Measurements from ENCODE around the gene STAC2. TPM values are rescaled to one million over a fixed set of nuclear protein-coding genes. Genes with fewer than 3 reads are reported as not detected.
"Not testable (repeated sequence)": the region's sequence is repeated elsewhere in the genome, so short reads cannot be mapped to it uniquely, and the experiment has no call there.

STAC2 gene
- total RNA-seq, 1 donor from 2014 or later, result 1.5 TPM

DNA sequence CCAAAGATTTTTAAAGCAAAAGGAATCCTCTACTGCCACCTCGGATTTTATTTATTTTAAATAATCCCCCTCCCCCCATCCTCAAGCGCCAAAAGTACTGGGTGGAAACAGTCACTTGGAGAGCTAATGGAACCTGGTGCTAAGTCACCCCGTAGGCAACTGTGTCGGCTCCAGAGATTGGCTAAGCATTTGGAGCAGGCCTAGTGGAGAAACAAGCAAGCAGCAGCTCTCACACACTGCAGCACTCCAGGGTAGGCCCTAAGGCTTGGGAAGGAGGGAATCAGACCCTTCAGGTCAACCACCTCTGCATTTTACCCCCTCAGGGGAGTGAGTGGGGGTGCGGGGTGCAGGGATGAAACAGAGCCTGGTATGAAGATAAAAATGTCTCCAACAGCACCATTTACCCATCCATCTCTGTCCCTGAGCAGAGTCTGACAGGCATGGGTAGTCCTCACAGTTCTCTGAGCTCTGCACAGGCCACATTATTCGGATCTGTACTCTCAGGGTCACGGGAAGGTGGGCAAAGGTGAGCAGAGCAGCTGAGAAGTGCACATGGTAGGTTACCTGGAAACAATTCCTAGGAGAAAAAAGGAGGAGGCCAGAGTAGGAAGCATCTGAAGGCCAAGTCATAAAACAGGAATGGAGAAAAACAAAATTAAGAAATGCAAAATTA is 27.2 kb upstream of the STAC2 start:
- Mint-ChIP-seq H3K27me3 (no peaks in the 10 kb centered on the region), H3K27ac (no peak overlapping the region), H3K4me1 (ENCODE audit: unreplicated experiment) (no peaks in the 10 kb centered on the region), H3K36me3 (peaks cover 11% of the 10 kb centered on the region), H3K9me3 (no peaks in the 10 kb centered on the region), H3K4me3 (no peak overlapping the region)
- DNase-seq (ENCODE audit: extremely low spot score, unreplicated experiment), result no peak
- TF ChIP-seq, protein P1, sequence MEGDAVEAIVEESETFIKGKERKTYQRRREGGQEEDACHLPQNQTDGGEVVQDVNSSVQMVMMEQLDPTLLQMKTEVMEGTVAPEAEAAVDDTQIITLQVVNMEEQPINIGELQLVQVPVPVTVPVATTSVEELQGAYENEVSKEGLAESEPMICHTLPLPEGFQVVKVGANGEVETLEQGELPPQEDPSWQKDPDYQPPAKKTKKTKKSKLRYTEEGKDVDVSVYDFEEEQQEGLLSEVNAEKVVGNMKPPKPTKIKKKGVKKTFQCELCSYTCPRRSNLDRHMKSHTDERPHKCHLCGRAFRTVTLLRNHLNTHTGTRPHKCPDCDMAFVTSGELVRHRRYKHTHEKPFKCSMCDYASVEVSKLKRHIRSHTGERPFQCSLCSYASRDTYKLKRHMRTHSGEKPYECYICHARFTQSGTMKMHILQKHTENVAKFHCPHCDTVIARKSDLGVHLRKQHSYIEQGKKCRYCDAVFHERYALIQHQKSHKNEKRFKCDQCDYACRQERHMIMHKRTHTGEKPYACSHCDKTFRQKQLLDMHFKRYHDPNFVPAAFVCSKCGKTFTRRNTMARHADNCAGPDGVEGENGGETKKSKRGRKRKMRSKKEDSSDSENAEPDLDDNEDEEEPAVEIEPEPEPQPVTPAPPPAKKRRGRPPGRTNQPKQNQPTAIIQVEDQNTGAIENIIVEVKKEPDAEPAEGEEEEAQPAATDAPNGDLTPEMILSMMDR (conservative IDR thresholded peaks at IDR 0.05), result no peak

GRCh38 chr17:39251997-39252396 is 26.3 kb upstream of the STAC2 start:
- peaks cover 11% of the 10 kb centered on the region for H3K36me3 Mint-ChIP-seq
- H3K4me3 Mint-ChIP-seq, result no peak overlapping the region
- TF ChIP-seq, protein P1 (conservative IDR thresholded peaks at IDR 0.05), result no peak
- H3K9me3 Mint-ChIP-seq, result no peaks in the 10 kb centered on the region
- no peak for DNase-seq (ENCODE audit: extremely low spot score, unreplicated experiment)
- no peak overlapping the region for H3K27ac Mint-ChIP-seq
- no peaks in the 10 kb centered on the region for H3K4me1 Mint-ChIP-seq (ENCODE audit: unreplicated experiment)
- no peaks in the 10 kb centered on the region for H3K27me3 Mint-ChIP-seq

GRCh38 chr17:39250076-39250475 is 24.3 kb upstream of the STAC2 start:
- H3K36me3 Mint-ChIP-seq, result peaks cover 11% of the 10 kb centered on the region
- not testable (repeated sequence) for DNase-seq (ENCODE audit: extremely low spot score, unreplicated experiment); H3K4me1 Mint-ChIP-seq (ENCODE audit: unreplicated experiment); H3K4me3 Mint-ChIP-seq; H3K9me3 Mint-ChIP-seq; H3K27me3 Mint-ChIP-seq; H3K27ac Mint-ChIP-seq

GRCh38 chr17:39246274-39246673 is 20.5 kb upstream of the STAC2 start:
- no peak for DNase-seq (ENCODE audit: extremely low spot score, unreplicated experiment)
- no peak overlapping the region for H3K27ac Mint-ChIP-seq

DNA sequence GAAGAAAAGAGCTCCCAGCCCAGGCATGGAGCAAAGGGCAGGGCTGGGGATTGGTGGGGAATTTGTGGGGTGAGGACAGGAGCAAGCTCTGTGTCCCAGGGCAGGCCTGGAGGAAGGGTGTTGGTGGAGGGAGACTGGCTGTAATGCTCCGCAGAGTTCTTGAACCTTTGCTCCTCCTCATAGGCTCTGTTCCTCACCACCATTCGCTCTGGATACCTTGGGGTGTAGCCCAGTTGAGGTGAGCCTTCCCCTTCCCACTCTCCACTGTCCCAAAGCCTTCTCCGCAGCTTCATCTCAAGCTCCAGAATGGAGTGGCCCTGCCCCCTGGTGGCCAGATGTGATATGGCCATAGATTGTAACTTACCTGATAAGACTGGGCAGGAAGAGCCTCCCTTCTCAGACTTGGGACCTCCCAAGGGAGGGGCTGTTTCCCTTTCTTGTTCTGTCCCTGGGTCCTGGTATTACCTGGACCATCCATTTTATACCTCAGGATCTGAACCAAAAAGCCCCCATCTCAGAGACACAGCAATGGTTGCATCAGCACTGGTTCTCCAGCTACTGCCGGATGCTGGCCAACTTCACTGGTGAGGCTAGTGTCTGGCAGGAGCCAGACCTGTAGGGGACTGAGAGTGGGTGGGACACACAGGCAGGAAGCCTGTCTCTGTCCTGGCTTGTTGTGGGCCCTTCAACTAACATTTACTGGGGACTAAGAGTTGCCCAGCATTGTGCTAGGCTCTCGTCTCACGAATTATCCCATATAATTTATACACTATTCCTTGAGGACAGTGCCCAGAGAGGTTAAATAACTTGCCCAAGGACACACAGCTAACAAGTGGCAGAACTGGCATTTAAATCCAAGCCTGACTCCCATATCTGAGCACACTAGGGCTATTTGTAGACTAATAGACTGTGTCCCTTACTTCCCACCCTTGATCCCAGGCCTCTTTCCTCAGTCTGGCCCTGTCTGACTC is 19.1 kb upstream of the STAC2 start:
- Mint-ChIP-seq H3K27me3 (peaks cover 5% of the 10 kb centered on the region), H3K4me1 (ENCODE audit: unreplicated experiment) (peaks cover 5% of the 10 kb centered on the region), H3K4me3 (no peak overlapping the region), H3K36me3 (no peaks in the 10 kb centered on the region), H3K27ac (peak overlapping the region; percentile 40), H3K9me3 (no peaks in the 10 kb centered on the region)
- DNase-seq (ENCODE audit: extremely low spot score, unreplicated experiment), result peak; percentile 90
- TF ChIP-seq, protein P1 (conservative IDR thresholded peaks at IDR 0.05), result peak; percentile 95

More at GRCh38 chr17:39246274-39246673, 20.5 kb upstream of the STAC2 start:
- TF ChIP-seq, protein P1 (conservative IDR thresholded peaks at IDR 0.05), result no peak
- H3K9me3 Mint-ChIP-seq, result no peaks in the 10 kb centered on the region
- no peaks in the 10 kb centered on the region for H3K36me3 Mint-ChIP-seq
- no peak overlapping the region for H3K4me3 Mint-ChIP-seq
- peaks cover 5% of the 10 kb centered on the region for H3K4me1 Mint-ChIP-seq (ENCODE audit: unreplicated experiment)
- H3K27me3 Mint-ChIP-seq, result peaks cover 4% of the 10 kb centered on the region

Data from type B pancreatic cell (in vitro differentiated cells).